ENCODE measurements around the gene GLCE.
A peak's percentile ranks its signal among the peaks of the same experiment; 100 is the strongest.

Gene GLCE

DNA sequence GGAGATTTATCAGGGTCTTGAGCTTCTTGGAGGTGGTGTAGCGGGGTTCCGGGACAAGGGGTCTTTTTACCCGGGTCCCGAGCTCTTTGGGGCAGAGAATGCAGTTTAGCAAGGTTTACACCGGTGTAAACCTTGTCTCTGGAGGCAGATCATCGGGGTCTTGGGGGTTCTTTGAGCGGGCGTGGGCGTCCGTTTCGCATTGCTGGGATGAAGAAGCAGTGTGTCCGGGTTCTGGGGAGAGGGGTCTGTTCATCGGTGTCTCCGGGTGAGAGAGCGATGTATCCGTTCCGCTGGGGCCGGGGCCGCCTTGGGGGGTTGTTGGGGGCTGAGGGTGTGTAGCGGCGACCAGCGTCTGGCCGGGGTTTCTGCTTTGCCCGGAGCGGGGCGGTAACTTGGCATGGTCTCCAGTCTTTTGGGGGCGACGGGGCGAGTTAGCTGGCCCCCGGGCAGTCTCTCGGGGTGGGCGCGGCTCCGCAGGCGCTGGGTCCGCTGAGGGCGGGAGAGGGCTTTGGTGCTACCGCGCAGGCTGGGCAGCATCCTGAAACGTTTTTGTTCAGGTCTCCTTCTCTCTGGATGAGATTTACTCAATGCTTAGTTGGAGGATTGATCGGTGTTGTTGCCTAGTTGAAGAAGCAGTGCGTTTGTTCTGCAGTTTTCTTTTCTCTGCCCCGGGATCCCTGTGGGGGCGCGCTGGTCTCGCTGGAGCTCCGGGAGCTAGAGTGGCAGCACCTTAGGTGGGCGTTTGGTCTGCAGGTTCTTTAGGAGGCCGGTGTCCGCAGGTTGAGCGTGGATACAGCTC lies 843 bp downstream of the GLCE start:
- DNase-seq, result no peak
- in situ Hi-C loops (cut with HindIII; ENCODE audit: low pct_ligation_motif_present, low sequenced_read_pairs), result no loop called here
- peak; percentile 54 for TF ChIP-seq CTCF (IDR thresholded peaks at IDR 0.05; ENCODE audit: low read depth, low read length, missing control alignments)
- no peaks in the 10 kb centered on the region for H3K27me3 ChIP-seq (replicated peaks)
- H3K27ac ChIP-seq, result no peak overlapping the region
- peak overlapping the region; percentile 80 for H3K4me3 ChIP-seq (ENCODE audit: low read depth, low read length)
- no peaks in the 10 kb centered on the region for H3K36me3 ChIP-seq (replicated peaks)

- H3K27ac ChIP-seq, result no peak overlapping the region
- no peak for DNase-seq
- H3K36me3 ChIP-seq (replicated peaks), result no peaks in the 10 kb centered on the region
- in situ Hi-C loops (cut with HindIII; ENCODE audit: low pct_ligation_motif_present, low sequenced_read_pairs), result no loop called here
- H3K4me3 ChIP-seq (ENCODE audit: low read depth, low read length), result peak overlapping the region; percentile 80
- H3K27me3 ChIP-seq (replicated peaks), result no peaks in the 10 kb centered on the region
- TF ChIP-seq CTCF (IDR thresholded peaks at IDR 0.05; ENCODE audit: low read depth, low read length, missing control alignments), result no peak
Measured at GRCh38 chr15:69161878-69162213, 1.4 kb downstream of the GLCE start.

GRCh38 chr15:69163141-69163669 lies 2.8 kb downstream of the GLCE start:
- Histone ChIP-seq H3K36me3 (replicated peaks) (no peaks in the 10 kb centered on the region), H3K27ac (no peak overlapping the region), H3K4me3 (ENCODE audit: low read depth, low read length) (no peak overlapping the region), H3K27me3 (replicated peaks) (no peaks in the 10 kb centered on the region)
- no peak for DNase-seq
- in situ Hi-C loops (cut with HindIII; ENCODE audit: low pct_ligation_motif_present, low sequenced_read_pairs), result no loop called here
- TF ChIP-seq CTCF (IDR thresholded peaks at IDR 0.05; ENCODE audit: low read depth, low read length, missing control alignments), result no peak

DNA sequence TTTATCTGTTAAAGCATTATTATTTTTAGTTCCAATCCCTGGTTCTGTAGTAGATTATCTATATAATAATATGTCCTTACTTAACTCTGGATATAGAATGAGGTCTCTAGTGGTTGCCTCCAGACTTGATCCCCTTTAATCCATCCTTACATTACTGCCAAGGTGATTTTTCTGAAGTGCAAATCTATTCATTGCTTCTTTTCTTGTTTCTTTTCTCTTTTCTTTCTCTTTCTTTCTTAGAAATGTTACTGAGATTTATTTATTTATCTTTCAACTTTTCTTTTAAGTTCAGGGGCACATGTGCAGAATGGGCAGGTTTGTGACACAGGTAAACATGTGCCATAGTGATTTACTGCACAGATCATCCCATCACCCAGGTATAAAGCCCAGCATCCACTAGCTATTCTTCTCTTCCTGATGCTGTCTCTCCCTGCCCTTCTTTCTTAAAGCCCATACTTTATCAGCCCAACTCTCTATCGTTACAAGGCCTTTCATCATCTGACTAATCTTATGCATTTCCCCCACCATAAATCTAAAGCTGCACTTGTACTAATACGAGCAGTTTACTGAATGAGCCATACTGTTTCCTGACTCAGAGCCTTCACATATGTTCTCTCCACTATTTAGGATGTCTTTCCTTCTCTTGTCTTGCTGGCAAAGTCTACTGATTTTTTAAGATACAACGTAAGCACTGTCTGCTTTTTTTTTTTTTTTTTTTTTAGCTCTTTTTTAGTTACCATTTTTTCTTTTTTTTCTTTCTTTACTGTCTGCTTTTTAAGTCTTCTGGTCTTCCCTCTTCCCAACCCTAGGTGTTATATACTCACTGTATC lies 4.6 kb downstream of the GLCE start:
- DNase-seq, result no peak
- in situ Hi-C loops (cut with HindIII; ENCODE audit: low pct_ligation_motif_present, low sequenced_read_pairs), result no loop called here

GRCh38 chr15:69165637-69166025 lies 5.2 kb downstream of the GLCE start:
- no peaks in the 10 kb centered on the region for H3K27me3 ChIP-seq (replicated peaks)
- in situ Hi-C loops (cut with HindIII; ENCODE audit: low pct_ligation_motif_present, low sequenced_read_pairs), result no loop called here
- no peak for TF ChIP-seq CTCF (IDR thresholded peaks at IDR 0.05; ENCODE audit: low read depth, low read length, missing control alignments)
- no peak overlapping the region for H3K4me3 ChIP-seq (ENCODE audit: low read depth, low read length)
- no peak overlapping the region for H3K27ac ChIP-seq
- no peak for DNase-seq
- no peaks in the 10 kb centered on the region for H3K36me3 ChIP-seq (replicated peaks)

More for the DNA sequence above, 4.6 kb downstream of the GLCE start:
- Histone ChIP-seq H3K4me3 (ENCODE audit: low read depth, low read length) (no peak overlapping the region), H3K27me3 (replicated peaks) (no peaks in the 10 kb centered on the region), H3K27ac (no peak overlapping the region), H3K36me3 (replicated peaks) (no peaks in the 10 kb centered on the region)
- no peak for TF ChIP-seq CTCF (IDR thresholded peaks at IDR 0.05; ENCODE audit: low read depth, low read length, missing control alignments)

Data from brain microvascular endothelial cell (primary cell).